Measurements from ENCODE around the gene DNAJC5G.

DNAJC5G gene, protein sequence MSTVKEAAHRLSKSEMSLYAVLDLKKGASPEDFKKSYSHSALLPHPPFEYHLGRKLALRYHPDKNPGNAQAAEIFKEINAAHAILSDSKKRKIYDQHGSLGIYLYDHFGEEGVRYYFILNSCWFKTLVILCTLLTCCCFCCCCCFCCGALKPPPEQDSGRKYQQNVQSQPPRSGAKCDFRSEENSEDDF

DNA sequence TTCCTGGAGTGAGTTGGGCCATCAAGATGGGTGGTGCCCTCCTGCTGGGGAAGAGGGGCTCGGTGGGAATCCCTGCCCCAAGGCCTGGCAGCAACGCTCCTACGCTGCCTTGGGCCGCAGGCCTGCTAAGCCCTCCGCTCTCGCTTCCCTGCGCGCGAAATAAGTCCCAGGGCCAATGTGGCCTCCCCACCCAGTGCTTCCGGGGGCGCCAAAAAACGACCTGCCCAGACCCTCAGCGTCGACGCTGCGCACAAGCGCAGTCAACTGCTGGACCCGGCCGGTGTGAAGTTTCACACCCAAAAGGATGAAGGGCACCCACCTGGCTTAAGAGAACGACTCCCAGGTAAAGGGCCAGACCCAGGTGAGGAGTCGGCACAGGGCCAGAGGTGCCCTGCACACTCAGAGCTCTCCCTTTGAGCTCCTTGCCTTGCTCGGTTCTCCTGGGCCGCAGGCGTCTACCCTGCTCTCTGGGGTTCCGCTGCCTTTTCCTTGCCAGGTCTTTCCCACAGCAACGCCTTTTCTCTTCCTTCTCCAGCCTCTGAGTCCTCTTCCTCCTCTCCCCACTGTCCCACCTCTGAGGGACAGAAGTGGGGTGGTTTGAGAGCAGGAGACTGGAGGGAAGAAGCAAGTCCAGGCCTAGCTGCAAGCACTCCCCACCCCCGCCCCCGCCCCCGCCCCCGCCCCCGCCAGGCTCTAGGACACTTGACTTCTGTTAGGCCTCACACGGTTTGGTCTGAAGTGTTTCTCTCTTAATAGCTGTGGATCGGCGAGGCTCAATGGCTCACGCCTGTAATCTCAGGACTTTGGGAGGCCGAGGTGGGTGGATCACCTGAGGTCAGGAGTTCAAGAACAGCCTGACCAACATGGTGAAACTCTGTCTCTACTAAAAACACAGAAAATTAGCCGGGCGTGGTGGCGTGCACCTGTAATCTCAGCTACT is at the start of gene DNAJC5G:
Gene DNAJC5G (plus strand): TSS at position 223 of the 940 bp plus-strand sequence. CDS start 1,296 bp downstream, outside the sequence.
- no peak for DNase-seq (ENCODE audit: low spot score)

DNA sequence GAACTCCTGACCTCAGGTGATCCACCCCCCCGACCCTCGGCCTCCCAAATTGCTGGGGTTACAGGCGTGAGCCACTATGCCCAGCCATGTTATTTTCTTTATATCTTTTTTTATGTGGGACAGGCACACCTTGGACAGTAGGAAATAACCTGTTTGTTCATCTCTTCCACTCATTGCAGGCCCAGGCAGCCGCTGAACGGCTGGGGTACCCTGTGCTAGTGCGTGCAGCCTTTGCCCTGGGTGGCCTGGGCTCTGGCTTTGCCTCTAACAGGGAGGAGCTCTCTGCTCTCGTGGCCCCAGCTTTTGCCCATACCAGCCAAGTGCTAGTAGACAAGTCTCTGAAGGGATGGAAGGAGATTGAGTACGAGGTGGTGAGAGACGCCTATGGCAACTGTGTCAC is 49.7 kb upstream of the DNAJC5G start:
- DNase-seq (ENCODE audit: low spot score): no peak

DNA sequence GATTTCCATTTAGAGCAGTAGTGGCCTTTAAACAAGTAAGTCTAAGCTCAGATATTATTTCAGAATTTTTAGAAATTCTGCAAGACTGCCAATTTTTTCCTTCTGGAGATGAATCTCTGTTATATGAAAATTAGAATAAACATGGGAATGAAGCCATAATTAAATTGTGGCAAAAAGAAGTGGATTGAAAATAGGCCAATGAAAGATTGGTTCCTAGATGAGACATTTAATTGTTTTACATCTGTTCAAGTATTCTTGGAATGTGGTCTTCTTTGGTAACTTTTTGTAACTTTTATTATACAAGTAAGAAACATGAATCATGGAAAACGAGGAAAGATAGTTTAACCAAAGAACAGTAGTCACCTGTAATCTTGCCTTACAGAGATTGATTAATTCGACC is 47.7 kb upstream of the DNAJC5G start:
- DNase-seq (ENCODE audit: low spot score): no peak

DNA sequence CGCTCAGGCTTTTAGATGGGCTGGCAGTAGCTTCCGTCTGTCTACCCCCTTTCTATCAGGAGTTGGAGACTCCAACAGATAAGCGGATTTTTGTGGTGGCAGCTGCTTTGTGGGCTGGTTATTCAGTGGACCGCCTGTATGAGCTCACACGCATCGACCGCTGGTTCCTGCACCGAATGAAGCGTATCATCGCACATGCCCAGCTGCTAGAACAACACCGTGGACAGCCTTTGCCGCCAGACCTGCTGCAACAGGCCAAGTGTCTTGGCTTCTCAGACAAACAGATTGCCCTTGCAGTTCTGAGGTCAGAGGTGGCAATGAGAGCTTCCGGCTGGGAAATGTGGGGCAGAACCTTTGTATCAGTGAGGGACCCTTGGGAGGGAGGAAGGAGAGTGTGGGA is 43.3 kb upstream of the DNAJC5G start:
- DNase-seq (ENCODE audit: low spot score): no peak

DNA sequence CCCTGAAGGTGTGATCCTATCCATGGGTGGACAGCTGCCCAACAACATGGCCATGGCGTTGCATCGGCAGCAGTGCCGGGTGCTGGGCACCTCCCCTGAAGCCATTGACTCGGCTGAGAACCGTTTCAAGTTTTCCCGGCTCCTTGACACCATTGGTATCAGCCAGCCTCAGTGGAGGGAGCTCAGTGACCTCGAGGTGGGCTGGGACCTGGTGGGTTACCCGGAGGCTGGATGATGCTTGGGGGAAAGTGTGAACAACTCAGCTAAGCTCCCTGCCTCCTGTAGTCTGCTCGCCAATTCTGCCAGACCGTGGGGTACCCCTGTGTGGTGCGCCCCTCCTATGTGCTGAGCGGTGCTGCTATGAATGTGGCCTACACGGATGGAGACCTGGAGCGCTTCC is 41.9 kb upstream of the DNAJC5G start:
- DNase-seq (ENCODE audit: low spot score): no peak

DNA sequence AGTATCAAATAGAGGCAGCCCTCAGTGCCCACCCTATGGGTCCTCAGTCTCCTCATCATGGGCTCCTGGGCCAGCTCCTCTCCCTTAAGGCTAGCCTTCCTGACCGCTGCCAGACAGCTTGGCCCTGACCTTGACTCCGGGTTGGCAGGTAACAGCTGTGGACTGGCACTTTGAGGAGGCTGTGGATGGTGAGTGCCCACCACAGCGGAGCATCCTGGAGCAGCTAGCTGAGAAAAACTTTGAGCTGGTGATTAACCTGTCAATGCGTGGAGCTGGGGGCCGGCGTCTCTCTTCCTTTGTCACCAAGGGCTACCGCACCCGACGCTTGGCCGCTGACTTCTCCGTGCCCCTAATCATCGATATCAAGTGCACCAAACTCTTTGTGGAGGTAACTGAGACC is 39.1 kb upstream of the DNAJC5G start:
- DNase-seq (ENCODE audit: low spot score): no peak

DNA sequence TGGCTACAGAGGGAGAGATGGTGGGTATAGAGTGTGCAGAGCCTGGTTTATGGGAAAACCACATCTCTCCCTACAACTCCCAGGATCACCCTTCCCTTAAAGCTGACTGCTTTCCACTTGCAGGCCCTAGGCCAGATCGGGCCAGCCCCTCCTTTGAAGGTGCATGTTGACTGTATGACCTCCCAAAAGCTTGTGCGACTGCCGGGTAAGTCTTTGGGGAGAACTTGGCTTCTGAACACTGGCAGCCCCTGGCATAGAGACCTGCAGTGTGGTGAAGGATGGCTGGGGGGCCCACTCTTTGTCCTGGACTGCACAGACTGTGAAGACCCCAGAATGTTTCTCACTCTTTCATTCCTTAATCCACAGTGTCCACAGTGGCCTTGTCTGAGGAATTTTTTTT is 38.6 kb upstream of the DNAJC5G start:
- no peak for DNase-seq (ENCODE audit: low spot score)

DNA sequence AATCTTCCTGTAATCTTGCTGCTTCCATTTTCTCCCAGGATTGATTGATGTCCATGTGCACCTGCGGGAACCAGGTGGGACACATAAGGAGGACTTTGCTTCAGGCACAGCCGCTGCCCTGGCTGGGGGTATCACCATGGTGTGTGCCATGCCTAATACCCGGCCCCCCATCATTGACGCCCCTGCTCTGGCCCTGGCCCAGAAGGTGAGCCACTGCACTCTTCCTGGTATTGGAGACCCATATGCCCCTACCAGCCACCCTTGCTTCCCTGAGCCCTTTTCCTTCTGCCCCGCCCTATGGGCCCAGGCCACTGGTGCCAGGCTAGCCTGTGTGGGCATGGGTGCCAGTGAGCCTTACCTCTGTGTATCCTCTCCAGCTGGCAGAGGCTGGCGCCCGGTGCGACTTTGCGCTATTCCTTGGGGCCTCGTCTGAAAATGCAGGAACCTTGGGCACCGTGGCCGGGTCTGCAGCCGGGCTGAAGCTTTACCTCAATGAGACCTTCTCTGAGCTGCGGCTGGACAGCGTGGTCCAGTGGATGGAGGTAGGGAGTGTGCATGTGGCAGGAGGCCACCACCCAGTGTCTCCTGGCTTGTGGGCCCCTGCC is 37.8 kb upstream of the DNAJC5G start:
- no peak for DNase-seq (ENCODE audit: low spot score)

DNA sequence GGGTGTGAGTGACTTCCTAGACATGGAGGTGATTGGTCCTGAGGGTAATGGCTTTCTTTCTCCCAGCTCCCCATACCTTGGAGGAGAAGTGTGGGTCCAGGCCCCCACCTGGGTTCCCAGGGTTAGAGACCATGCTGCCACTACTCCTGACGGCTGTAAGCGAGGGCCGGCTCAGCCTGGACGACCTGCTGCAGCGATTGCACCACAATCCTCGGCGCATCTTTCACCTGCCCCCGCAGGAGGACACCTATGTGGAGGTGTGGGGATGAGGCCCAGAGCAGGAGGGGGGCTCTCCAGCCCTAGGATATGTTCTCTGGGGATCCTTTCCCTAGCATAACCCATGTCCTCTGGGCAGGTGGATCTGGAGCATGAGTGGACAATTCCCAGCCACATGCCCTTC is 36.3 kb upstream of the DNAJC5G start:
- no peak for DNase-seq (ENCODE audit: low spot score)

DNA sequence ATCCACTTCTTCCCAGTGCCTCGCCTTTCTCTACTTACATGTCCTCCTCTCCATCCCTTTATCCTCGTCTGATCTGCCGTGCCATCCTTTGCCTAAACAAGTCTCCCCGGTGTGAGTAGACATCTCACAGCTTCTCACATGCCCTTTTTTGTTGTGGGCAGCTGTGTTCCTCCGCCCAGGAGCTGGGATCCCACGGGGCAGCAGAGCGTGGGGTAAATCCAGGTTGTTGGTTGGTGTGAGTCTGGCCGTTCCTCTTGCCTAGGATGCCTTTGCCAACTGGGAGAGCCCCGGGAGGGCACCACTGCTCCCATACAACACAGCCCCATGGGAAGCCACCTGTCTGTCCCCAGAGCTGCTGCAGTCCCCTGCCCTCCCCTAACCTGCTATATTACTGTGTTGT is 34.8 kb upstream of the DNAJC5G start:
- DNase-seq (ENCODE audit: low spot score): no peak

DNA sequence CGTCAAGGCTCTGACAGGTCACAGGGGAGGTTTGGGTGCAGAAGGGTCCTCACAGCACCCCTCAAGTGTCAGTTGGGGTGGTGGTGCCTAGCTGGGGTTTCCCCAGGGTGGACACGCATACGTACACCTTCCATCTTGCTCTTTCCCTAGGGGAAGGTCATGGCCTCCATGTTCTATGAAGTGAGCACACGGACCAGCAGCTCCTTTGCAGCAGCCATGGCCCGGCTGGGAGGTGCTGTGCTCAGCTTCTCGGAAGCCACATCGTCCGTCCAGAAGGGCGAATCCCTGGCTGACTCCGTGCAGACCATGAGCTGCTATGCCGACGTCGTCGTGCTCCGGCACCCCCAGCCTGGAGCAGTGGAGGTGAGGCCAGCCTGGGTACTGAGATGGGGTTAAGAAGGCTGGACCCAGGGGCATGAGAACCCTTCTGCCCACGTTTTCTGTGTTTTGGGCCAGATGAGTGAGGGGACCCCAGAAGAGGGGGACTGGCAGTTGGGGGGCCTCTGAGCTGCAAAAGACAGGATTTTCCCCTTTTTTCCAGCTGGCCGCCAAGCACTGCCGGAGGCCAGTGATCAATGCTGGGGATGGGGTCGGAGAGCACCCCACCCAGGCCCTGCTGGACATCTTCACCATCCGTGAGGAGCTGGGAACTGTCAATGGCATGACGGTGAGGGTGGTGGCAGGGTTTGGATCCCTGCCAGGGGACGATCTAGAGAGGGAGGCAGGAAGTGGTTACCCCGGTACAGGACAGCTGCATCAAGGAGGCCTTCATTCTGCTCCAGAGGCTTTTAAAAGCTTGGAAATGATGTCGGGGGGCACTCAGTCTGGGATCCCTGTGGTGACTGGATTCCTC is 33.2 kb upstream of the DNAJC5G start:
- no peak for DNase-seq (ENCODE audit: low spot score)

DNA sequence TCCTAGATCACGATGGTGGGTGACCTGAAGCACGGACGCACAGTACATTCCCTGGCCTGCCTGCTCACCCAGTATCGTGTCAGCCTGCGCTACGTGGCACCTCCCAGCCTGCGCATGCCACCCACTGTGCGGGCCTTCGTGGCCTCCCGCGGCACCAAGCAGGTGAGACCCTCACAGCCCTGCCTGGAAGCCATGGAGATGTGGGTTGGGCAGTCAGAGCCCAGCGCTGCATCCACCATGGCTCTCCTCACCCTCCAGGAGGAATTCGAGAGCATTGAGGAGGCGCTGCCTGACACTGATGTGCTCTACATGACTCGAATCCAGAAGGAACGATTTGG is 32.6 kb upstream of the DNAJC5G start:
- DNase-seq (ENCODE audit: low spot score): no peak

DNA sequence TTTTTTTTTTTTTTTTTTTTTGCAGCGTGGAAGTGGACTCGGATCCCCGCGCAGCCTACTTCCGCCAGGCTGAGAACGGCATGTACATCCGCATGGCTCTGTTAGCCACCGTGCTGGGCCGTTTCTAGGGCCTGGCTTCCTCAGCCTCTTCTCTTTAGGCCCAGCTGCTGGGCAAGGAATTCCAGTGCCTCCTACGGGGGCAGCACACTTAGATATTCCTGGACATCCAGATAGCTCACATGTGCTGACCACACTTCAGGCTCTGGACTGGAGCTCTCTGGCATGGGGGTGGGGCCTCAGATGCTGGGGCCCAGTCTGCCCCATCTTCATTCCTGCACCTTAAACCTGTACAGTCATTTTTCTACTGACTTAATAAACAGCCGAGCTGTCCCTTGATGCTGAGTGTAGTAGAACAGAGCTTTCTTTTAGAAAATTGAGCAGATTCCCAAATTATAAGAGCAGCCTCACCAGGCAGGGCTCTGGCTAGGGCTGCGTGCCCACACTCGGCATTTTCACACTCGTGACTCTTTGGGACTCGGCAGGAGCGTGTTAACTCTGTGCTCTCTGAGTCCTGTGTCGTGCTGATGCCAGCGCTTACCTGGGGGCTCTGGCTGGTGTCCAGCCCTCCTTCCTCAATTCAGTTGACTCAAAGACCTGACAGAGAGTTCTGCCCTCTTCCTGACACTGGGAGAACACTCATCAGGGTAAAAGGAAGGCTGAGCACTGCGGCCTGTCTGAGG is 31.7 kb upstream of the DNAJC5G start:
- DNase-seq (ENCODE audit: low spot score): no peak

DNA sequence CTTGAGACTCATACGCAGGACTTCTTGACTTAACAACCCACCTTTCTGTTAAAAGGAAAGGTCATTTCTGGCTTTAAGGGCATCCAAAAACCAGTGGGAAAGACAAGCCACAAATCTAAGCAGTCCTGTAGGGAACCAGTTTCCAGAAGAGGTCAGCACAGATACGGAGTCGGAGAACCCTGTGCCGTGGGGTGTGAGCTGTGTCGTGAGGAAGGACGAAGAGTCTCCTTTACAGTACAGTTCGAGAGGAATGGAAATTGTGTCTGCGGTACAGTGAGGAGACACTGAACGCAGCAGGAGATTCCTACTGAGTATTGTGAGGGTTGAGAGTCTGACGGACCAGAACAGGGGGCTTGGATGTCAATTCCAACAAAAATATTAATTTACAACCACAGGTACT is 30.1 kb upstream of the DNAJC5G start:
- no peak for DNase-seq (ENCODE audit: low spot score)

DNA sequence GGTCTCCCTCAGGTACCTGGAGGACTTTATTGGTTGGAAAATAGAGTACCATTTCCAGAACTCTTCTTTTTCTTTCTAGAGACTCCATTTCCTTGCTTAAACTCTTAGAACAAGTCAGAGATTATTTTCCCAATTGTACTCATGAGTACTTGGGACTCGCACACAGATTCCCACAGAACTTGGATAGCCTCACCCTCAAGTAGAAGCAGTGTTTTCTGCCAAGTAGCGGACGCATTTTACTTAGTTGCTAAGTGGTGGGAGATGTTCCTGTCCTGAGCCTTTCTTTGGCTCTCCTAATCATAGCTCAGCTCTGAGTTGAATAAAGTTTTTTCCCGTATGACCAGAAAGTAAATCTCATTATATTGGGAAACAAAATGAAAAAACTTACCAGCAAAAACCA is 29.6 kb upstream of the DNAJC5G start:
- no peak for DNase-seq (ENCODE audit: low spot score)

DNA sequence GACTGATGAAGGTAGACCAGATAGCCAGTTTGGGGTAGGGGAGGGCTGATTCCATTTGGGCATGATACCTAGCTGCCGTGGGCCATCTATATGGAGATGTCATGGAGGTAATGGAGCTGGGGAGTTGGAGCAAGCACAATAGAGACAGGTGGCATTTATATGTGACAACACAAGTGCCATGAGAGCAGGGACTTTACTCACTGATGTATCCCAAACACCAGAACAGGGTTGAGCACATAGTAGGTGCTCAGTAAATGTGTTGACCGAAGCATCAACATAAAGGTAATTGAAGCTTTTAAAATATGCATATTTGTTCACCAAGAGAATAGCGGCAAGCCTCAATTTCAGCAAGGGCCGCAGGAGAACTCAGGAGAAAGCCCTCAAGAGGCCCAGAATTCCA is 27.3 kb upstream of the DNAJC5G start:
- no peak for DNase-seq (ENCODE audit: low spot score)

DNA sequence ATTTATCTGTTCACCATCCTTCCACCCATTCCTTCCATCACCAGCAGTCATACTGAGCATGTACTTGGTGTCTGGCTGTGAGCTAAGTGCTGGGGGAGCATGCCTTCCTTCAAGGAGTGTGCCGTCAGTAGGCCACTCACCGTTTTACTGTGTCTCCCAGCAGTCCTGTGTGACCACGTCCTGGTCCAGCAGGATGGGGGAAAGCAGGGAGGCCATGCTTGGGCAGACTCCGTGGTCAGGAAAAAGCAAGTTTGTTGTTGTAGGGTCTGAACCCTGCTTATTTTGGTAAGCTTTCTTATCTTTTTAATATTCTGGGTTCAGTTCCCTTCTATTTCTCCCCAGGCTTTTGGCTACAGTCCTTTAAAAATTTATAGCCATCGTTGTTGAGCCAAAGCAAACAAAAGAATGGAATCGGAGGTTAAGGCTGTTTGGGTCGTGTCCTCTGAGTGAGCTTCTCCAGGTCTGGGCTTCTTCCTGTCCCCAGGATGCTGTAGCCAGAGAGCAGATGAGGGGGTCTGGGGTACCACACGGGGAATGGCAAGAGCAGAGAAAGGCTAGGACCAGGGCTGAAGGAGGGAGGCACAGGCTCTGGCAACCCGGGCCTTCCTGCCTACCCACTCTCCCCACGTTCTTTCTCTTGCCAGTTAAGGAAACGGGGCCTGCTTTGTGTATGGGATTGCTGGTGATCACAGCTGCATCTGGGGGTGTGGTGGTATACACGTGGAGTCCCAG is 25.9 kb upstream of the DNAJC5G start:
- no peak for DNase-seq (ENCODE audit: low spot score)

DNA sequence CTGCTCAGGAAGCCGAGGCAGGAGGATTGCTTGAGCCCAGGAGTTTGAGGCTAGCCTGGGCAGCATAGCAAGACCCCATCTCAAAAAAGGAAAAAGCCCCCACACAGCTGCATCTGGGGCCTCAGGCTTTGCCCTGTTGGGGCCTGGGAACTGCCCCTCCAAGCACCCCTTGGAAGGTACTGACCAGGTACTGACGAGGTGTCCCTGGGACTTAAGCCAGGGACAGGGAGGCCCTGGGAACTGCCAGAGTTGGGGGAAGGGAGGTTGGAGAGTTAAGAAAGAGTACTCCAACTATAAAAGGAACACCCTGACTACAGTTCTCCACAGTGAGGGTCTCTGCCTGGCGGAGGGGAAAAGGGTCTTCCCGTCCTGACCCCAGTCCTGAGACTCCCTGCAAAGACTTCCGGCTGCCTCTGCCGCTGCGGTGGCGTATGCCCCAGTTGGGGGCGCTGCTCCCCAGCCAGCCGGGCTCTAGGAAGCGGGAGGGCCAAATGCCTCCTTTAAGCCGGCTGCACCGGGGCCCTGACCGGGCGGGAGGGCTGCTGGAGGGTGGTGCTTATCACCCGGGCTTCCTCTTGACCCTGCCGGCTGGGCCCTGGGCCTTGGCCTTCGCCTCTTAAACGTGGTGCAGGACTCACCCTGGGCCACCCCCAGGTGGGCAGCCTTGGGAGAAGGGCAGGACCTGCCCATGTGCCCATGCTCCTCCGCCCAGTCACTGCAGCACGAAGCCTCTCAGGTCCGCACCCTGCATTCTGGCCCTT is 25.2 kb upstream of the DNAJC5G start:
- DNase-seq (ENCODE audit: low spot score): peak; percentile 7

DNA sequence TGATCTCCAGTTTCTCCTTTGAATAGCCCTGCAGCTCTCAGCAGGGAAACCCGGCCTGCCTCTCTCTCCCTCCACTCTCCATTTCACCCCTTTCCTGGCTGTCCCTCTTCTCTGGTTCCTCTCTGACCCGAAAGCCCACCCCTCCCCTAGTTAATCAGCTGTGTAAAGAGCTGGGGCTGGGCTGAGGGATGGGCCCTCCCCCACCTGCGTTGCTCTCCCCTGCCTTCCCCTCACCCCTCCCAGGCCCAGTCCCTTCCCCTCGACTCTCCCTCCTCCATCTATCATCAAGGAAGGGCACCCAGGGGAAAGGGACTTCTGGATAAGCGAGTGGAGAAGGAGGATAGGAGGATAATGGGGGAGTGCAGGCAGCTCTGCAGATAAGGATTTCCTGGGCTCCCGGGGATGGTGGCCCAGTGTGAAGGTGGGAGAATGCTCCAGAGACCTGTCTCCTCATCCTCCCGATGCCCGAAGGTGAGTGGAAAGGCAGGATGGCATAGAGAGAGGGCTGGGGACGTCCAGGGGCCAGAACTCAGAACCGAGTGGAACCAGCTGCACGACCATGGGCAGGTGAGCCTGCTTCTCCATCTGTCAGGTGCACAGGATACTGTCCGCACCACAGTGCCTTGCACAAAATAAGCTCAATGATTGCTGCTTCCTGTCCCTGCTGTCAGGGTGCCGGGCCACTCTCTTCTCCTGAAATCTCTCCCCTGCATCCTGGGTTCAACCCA is 24.4 kb upstream of the DNAJC5G start:
- no peak for DNase-seq (ENCODE audit: low spot score)

DNA sequence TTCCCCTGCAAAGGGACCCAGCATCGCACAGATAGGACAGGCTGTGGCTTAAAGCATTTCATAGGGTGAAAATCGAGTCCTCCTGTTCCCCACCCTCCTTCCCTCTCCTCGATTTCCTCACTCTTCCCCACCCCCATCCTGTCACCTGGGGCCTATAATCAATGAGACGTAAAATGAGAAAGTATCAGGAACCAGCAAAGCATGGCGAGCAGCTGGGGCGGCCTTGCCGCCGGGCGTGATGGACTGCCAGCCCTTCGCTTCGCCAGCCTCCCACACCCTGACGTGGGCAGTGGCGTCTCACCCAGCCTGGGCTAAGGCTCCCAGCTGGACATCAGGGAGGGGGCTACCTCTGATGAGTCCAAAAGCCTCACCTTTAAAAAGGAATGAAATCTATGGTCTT is 23.5 kb upstream of the DNAJC5G start:
- no peak for DNase-seq (ENCODE audit: low spot score)
